ENCODE data around the gene CSTF1. TPM values are rescaled to one million over a fixed set of nuclear protein-coding genes. Genes with fewer than 3 reads are reported as not detected.

The CSTF1 gene
- total RNA-seq, 1 donor from 2014 or later: 16.9 TPM

GRCh38 chr20:56348305-56348693 lies 44.1 kb upstream of the CSTF1 start:
- no peak for DNase-seq
- H3K4me1 ChIP-seq: peaks cover 6% of the 10 kb centered on the region
- no peak overlapping the region for H3K4me3 ChIP-seq
- H3K27me3 ChIP-seq (ENCODE audit: low read depth): peaks cover 64% of the 10 kb centered on the region
- intact Hi-C loops (cut with micrococcal nuclease): no loop called here
- no peak for TF ChIP-seq CTCF (IDR thresholded peaks at IDR 0.05; ENCODE audit: borderline replicate concordance)
- no peak overlapping the region for H3K27ac ChIP-seq (replicated peaks)
- no peaks in the 10 kb centered on the region for H3K9me3 ChIP-seq (replicated peaks)
- H3K36me3 ChIP-seq: no peaks in the 10 kb centered on the region

GRCh38 chr20:56348746-56349145 lies 43.7 kb upstream of the CSTF1 start:
- no peak for TF ChIP-seq CTCF (IDR thresholded peaks at IDR 0.05; ENCODE audit: borderline replicate concordance)
- no peak overlapping the region for H3K27ac ChIP-seq (replicated peaks)
- no peaks in the 10 kb centered on the region for H3K36me3 ChIP-seq
- H3K27me3 ChIP-seq (ENCODE audit: low read depth): peaks cover 60% of the 10 kb centered on the region
- H3K4me3 ChIP-seq: no peak overlapping the region
- intact Hi-C loops (cut with micrococcal nuclease): no loop called here
- peaks cover 4% of the 10 kb centered on the region for H3K4me1 ChIP-seq
- DNase-seq: no peak
- H3K9me3 ChIP-seq (replicated peaks): no peaks in the 10 kb centered on the region

GRCh38 chr20:56350842-56351241 lies 41.6 kb upstream of the CSTF1 start:
- Histone ChIP-seq H3K4me1 (no peaks in the 10 kb centered on the region), H3K4me3 (no peak overlapping the region), H3K9me3 (replicated peaks) (no peaks in the 10 kb centered on the region), H3K27me3 (ENCODE audit: low read depth) (peaks cover 39% of the 10 kb centered on the region), H3K27ac (replicated peaks) (no peak overlapping the region), H3K36me3 (no peaks in the 10 kb centered on the region)
- no peak for DNase-seq
- TF ChIP-seq CTCF (IDR thresholded peaks at IDR 0.05; ENCODE audit: borderline replicate concordance): no peak
- intact Hi-C loops (cut with micrococcal nuclease): no loop called here

- H3K36me3 ChIP-seq: no peaks in the 10 kb centered on the region
- intact Hi-C loops (cut with micrococcal nuclease): no loop called here
- no peaks in the 10 kb centered on the region for H3K4me1 ChIP-seq
- no peak overlapping the region for H3K27ac ChIP-seq (replicated peaks)
- H3K4me3 ChIP-seq: no peak overlapping the region
- peaks cover 22% of the 10 kb centered on the region for H3K27me3 ChIP-seq (ENCODE audit: low read depth)
- no peak for DNase-seq
- TF ChIP-seq CTCF (IDR thresholded peaks at IDR 0.05; ENCODE audit: borderline replicate concordance): no peak
- no peaks in the 10 kb centered on the region for H3K9me3 ChIP-seq (replicated peaks)
Measured at GRCh38 chr20:56352345-56353055, 39.9 kb upstream of the CSTF1 start.

- no peak for TF ChIP-seq CTCF (IDR thresholded peaks at IDR 0.05; ENCODE audit: borderline replicate concordance)
Measured at GRCh38 chr20:56353356-56353755, 39.1 kb upstream of the CSTF1 start.

More at GRCh38 chr20:56353356-56353755, 39.1 kb upstream of the CSTF1 start:
- Histone ChIP-seq H3K4me3 (no peak overlapping the region), H3K27me3 (ENCODE audit: low read depth) (peaks cover 14% of the 10 kb centered on the region), H3K36me3 (no peaks in the 10 kb centered on the region), H3K4me1 (peaks cover 3% of the 10 kb centered on the region), H3K9me3 (replicated peaks) (no peaks in the 10 kb centered on the region), H3K27ac (replicated peaks) (no peak overlapping the region)
- no peak for DNase-seq
- intact Hi-C loops (cut with micrococcal nuclease): no loop called here
